ENCODE results near the gene OLA1.

GRCh38 chr2:174090476-174090875 lies 157.9 kb downstream of the OLA1 start:
- TF ChIP-seq CTCF (IDR thresholded peaks at IDR 0.05) (no peak), EZH2 (IDR thresholded peaks at IDR 0.05) (no peak), EZH2phosphoT487 (IDR thresholded peaks at IDR 0.05) (no peak)

Measured in neural progenitor cell (in vitro differentiated cells).